Ishikawa (cell line): ENCODE measurements around the gene DPF1.

ENCODE experiments used
- CEBPB ChIP-seq: IDR thresholded peaks from 2 replicates; pipeline ENCODE4 v1.6.1; 2012
- CREB1 ChIP-seq: IDR thresholded peaks from 2 replicates; pipeline ENCODE4 v1.6.1; 2012; ENCODE audit warnings: low read depth
- EP300 ChIP-seq: IDR thresholded peaks from 2 replicates; pipeline ENCODE4 v1.6.1; 2012; ENCODE audit warnings: borderline replicate concordance
- FOXM1 ChIP-seq: IDR thresholded peaks from 2 replicates; pipeline ENCODE4 v1.6.1; 2012; ENCODE audit warnings: low read depth, borderline replicate concordance
- NFIC ChIP-seq: IDR thresholded peaks from 2 replicates; pipeline ENCODE4 v1.6.1; 2012
- RAD21 ChIP-seq: IDR thresholded peaks from 2 replicates; pipeline ENCODE4 v1.6.1; 2012; ENCODE audit warnings: low read depth
- TAF1 ChIP-seq: IDR thresholded peaks from 2 replicates; pipeline ENCODE4 v1.6.1; 2012; ENCODE audit warnings: low read depth, mild to moderate bottlenecking
- TCF12 ChIP-seq: IDR thresholded peaks from 2 replicates; pipeline ENCODE4 v1.6.1; 2012; ENCODE audit warnings: low read depth
- TEAD4 ChIP-seq: IDR thresholded peaks from 2 replicates; pipeline ENCODE4 v1.6.1; 2012
- YY1 ChIP-seq: IDR thresholded peaks from 2 replicates; pipeline ENCODE4 v1.6.1; 2012; ENCODE audit warnings: low read depth
- TF ChIP-seq, protein P1 (sequence below): IDR thresholded peaks from 2 replicates; pipeline ENCODE4 v1.6.1; 2012; ENCODE audit warnings: low read depth, mild to moderate bottlenecking
- TF ChIP-seq, protein P2 (sequence below): IDR thresholded peaks from 2 replicates; pipeline ENCODE4 v1.6.1; 2012
- TF ChIP-seq, protein P3 (sequence below): IDR thresholded peaks from 2 replicates; pipeline ENCODE4 v1.6.1; 2012

DNA sequence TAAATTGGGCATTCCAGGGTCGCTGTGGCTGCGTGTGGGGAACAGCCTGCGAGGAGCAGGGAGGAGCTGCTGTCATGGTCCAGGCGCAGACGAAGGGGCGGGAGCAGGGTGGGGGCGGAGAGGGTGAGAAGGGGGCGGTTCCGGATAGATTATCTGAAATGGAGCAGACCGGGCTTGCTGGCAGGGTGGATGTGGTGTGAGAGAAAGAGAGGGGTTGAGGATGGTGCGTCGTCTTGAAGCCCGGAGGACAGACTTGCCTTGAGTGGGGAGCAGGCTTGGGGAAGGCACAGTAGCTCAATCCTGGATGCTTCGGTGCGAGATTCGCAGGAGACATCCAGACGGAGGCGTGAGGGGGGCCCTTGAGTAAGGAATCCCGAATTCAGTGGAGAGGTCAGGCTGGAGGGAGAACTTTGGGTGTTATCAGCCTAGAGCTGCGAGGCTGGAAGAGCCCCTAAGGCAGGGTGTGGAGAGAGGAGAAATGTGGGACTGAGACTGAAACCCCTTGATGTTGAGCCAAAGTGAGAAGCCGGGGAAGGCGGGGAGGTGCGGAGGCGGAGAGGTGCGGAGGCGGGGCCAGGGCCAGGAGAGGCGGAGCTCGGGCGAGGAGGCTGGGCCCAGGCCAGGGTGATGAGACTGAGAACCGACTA is 40.6 kb downstream of the DPF1 start:
- TF ChIP-seq EP300 (no peak), FOXM1 (no peak), CEBPB (no peak), TAF1 (no peak), RAD21 (no peak), NFIC (no peak), TEAD4 (no peak), CREB1 (no peak), TCF12 (no peak), YY1 (no peak)
- TF ChIP-seq, protein P1, sequence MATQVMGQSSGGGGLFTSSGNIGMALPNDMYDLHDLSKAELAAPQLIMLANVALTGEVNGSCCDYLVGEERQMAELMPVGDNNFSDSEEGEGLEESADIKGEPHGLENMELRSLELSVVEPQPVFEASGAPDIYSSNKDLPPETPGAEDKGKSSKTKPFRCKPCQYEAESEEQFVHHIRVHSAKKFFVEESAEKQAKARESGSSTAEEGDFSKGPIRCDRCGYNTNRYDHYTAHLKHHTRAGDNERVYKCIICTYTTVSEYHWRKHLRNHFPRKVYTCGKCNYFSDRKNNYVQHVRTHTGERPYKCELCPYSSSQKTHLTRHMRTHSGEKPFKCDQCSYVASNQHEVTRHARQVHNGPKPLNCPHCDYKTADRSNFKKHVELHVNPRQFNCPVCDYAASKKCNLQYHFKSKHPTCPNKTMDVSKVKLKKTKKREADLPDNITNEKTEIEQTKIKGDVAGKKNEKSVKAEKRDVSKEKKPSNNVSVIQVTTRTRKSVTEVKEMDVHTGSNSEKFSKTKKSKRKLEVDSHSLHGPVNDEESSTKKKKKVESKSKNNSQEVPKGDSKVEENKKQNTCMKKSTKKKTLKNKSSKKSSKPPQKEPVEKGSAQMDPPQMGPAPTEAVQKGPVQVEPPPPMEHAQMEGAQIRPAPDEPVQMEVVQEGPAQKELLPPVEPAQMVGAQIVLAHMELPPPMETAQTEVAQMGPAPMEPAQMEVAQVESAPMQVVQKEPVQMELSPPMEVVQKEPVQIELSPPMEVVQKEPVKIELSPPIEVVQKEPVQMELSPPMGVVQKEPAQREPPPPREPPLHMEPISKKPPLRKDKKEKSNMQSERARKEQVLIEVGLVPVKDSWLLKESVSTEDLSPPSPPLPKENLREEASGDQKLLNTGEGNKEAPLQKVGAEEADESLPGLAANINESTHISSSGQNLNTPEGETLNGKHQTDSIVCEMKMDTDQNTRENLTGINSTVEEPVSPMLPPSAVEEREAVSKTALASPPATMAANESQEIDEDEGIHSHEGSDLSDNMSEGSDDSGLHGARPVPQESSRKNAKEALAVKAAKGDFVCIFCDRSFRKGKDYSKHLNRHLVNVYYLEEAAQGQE: no peak
- TF ChIP-seq, protein P2, sequence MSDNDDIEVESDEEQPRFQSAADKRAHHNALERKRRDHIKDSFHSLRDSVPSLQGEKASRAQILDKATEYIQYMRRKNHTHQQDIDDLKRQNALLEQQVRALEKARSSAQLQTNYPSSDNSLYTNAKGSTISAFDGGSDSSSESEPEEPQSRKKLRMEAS: no peak
- TF ChIP-seq, protein P3, sequence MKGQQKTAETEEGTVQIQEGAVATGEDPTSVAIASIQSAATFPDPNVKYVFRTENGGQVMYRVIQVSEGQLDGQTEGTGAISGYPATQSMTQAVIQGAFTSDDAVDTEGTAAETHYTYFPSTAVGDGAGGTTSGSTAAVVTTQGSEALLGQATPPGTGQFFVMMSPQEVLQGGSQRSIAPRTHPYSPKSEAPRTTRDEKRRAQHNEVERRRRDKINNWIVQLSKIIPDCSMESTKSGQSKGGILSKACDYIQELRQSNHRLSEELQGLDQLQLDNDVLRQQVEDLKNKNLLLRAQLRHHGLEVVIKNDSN: no peak
